Sciatic nerve (tissue), 2 donors: ENCODE measurements around the gene OR2T3. TPM values are rescaled to one million over a fixed set of nuclear protein-coding genes. Genes with fewer than 3 reads are reported as not detected.
"Not testable (repeated sequence)": the region's sequence is repeated elsewhere in the genome, so short reads cannot be mapped to it uniquely, and the experiment has no call there.

Source experiments
- ATAC-seq: fragments of 200-7000 bp; cut with Tn5 transposase; one replicate; pipeline ENCODE4 v1.9.1; 2020; ENCODE audit warnings: mild to moderate bottlenecking, moderate library complexity
- DNase-seq: peaks from one replicate; pipeline ENCODE4 v3.0.0-alpha.2; 2020; ENCODE audit warnings: low spot score
- intact Hi-C: fragments of 100-400 bp; cut with DNase I; formaldehyde crosslinking; loops from one replicate; pipeline ENCODE4 v1.14.2; 2022
- total RNA-seq: library from RNA; stranded (reverse); fragmentation: NEBNext Ultra II Directional; extraction: Animal tissue kit (Norgen Biotek cat#: 25700); gene quantifications from one replicate; pipeline ENCODE4 v1.2.1, GENCODE V29; 2021
- donor health status: DM: no; HTN: no; CAD: no.
- donor health status: DM: no; HTN: no; CAD: no.

The OR2T3 gene
- total RNA-seq: not detected

DNA sequence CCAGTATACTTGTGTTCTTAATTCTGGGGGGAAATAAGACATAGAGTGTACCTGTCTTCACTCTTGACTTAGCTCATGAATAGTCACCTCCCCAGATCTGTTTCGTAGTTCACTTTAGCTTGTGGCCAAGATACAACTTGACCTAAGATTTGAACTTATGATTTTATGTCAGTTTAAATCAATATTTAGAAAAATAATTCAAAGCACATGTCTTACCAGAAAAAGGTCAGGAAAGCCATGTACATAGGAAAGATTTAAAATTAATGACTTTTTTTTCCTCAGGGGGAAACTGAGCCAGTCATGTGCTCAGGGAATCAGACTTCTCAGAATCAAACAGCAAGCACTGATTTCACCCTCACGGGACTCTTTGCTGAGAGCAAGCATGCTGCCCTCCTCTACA is at the start of gene OR2T3:
TSS of gene OR2T3 (plus strand) at position 301 of the 400 bp plus-strand sequence. CDS start at position 301, 0 bp downstream.
- DNase-seq, ATAC-seq, intact Hi-C loops: not testable (repeated sequence)

- ATAC-seq, intact Hi-C loops, DNase-seq: not testable (repeated sequence)
These were observed 45.5 kb upstream of the OR2T3 start for GRCh38 chr1:248427526-248428191.

GRCh38 chr1:248428192-248428533 is 45.0 kb upstream of the OR2T3 start:
- DNase-seq, ATAC-seq, intact Hi-C loops: not testable (repeated sequence)

DNA sequence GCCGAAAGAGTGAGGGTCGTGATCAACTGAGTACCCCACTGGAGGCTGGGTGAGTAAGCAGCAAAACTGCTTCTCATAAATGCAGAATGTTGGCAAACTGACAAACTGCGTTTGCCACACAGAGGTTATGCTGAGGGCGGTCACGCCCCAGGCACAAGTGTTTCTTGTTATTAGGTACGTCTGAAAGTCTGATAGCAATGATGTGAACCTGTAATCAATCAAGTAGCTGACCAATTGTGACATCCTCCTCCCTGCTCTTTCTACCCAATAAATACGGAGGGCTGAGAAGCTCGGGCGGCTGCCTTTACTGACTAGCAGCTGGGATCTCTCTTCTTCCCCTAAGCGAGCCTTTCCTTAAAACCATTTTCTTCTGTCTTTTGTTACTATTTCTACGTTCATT is 41.5 kb upstream of the OR2T3 start:
- ATAC-seq, DNase-seq, intact Hi-C loops: not testable (repeated sequence)

DNA sequence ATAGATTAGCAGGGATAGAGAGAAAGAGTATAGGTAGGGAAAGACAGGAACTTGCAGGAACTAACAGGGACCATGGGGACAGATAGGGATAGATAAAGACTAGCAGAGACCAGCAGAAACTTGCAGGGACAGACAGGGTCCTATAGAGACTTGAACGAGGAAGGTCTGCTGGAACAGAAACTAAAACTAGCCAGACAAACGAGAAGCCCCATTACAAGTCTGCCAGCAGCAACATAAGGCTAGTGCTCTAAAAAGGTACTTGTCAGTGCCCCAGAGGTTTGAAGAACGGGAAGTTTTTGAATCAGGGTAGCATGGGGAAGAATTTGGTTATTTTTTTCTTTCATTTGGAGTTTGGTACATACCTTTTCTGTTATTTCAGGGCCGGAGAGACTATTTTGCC is 41.0 kb upstream of the OR2T3 start:
- DNase-seq, intact Hi-C loops, ATAC-seq: not testable (repeated sequence)

DNA sequence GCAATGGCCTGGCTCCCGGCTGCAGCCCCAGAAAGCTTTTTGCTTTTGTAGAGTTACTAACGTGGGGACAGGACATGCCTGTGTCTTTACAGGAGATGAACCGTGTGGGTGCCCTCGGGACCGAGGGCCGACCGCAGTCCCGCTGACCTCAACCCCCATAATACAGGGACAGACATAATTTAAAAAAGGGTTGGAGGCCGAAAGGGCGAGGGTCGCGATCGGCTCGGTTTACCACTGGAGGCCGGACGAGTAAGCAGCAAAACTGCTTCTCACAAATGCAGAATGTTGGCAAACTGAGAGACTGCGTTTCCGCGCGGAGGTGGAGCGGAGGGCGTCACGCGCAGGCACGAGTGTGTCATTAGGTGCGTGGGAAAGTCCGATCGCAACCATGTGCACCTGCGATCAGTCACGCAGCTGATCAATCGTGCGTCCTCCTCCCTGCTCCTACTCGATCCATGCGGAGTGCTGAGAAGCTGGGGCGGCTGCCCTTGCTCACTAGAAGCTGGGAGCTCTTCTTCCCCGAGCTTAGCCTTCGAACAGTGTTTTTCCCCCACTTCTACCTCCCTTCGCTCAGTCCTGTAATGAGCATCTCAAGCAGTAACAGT is 39.2 kb upstream of the OR2T3 start:
- intact Hi-C loops, DNase-seq, ATAC-seq: not testable (repeated sequence)

DNA sequence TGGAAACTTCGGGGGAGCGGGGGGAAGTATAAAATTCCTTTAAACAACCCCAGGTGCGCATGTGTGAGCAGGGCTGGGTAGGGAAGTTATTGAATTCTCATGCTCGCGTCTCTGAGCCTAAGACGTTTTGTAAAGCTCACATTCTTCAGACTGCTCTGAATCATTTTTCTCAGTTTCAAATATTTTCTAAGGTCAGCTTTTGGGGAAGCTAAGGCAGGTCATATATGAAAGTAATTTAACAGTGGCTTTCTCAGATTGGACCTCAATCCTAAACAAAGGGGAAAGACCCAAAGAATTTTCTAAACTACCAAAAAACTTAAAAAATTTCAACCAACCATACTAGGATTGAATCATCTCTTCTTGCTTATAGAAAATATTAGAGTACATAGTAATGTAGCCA is 38.2 kb upstream of the OR2T3 start:
- intact Hi-C loops, ATAC-seq: not testable (repeated sequence)

GRCh38 chr1:248436303-248436702 is 36.8 kb upstream of the OR2T3 start:
- DNase-seq, ATAC-seq, intact Hi-C loops: not testable (repeated sequence)

More for the DNA sequence above, 38.2 kb upstream of the OR2T3 start:
- not testable (repeated sequence) for DNase-seq

GRCh38 chr1:248438668-248439067 is 34.5 kb upstream of the OR2T3 start:
- intact Hi-C loops, ATAC-seq, DNase-seq: not testable (repeated sequence)

DNA sequence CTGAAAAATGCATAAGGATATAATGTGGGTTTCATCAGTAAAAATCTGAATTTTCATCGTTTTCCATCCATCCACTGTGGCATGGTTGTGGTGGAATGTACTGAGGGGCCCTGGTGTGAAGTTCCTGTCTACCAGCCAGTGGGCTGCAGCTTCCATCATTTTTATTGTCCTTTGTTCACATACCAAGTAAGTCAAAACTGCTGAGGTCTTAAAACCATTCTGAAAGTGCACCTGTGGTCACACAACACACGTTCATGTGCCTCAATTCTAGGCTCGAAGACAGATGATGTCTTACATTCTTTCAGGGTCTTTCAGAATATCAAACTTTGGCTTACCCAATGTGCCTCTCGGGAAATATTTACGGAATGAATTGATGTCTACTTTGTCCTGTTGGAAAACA is 33.9 kb upstream of the OR2T3 start:
- intact Hi-C loops, ATAC-seq, DNase-seq: not testable (repeated sequence)

- intact Hi-C loops, DNase-seq, ATAC-seq: not testable (repeated sequence)
These were observed 30.5 kb upstream of the OR2T3 start for GRCh38 chr1:248442500-248443277.

GRCh38 chr1:248444603-248445002 is 28.5 kb upstream of the OR2T3 start:
- intact Hi-C loops, DNase-seq, ATAC-seq: not testable (repeated sequence)

- DNase-seq, intact Hi-C loops, ATAC-seq: not testable (repeated sequence)
These were observed 27.8 kb upstream of the OR2T3 start, which contains the start of gene OR2T2 for GRCh38 chr1:248445399-248445798. OR2T2 (plus strand) TSS chr1:248445637; CDS start chr1:248452798, 7,161 bp downstream.

GRCh38 chr1:248448409-248449074 is 24.6 kb upstream of the OR2T3 start:
- DNase-seq, intact Hi-C loops: not testable (repeated sequence)

DNA sequence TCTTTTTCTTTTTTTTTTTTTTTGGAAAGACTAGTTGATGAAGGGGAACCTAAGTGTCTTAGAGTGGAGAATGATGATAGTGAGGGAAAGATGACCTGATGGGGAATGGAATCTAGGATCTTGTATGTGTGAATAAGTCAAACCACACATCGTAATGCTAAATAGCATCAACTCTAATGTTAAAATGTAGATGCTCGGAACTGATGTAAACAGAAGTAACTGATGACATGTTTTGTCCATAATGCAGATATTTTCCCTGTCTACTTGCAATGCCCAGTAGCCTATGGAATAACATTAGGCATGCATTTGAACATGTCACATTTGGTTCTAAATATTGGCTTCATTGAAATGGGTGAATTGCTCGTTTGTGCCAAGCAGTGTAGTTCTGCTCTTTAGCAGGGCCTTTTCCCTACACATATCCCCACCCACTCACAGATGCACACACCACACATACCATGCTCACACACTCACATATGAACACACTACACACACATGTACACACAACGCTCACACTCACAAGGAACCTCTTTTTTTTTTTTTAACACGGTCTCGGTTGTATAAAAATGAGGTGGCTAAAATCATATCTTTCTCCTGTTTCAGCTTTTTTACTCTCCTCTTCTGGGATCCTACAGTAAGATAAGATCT is 23.2 kb upstream of the OR2T3 start:
- ATAC-seq, DNase-seq, intact Hi-C loops: not testable (repeated sequence)

More at GRCh38 chr1:248448409-248449074, 24.6 kb upstream of the OR2T3 start:
- ATAC-seq: not testable (repeated sequence)

- intact Hi-C loops, DNase-seq, ATAC-seq: not testable (repeated sequence)
These were observed 22.5 kb upstream of the OR2T3 start for GRCh38 chr1:248450466-248451145.

DNA sequence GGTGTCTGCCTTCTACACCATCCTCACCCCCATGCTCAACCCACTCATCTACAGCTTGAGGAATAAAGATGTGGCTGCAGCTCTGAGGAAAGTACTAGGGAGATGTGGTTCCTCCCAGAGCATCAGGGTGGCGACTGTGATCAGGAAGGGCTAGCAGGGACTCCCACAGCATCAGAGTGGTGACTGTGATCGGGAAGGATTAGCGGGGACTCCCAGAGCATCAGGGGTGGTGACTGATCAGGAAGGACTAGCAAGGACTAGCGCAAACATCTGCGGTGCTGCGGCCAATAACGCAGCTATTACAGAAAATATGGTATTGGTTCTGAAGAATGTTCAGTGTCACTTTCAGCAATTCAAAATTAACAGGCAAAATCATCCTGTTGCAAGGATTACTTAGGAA is 19.5 kb upstream of the OR2T3 start:
- ATAC-seq, intact Hi-C loops, DNase-seq: not testable (repeated sequence)

GRCh38 chr1:248455045-248455444 is 18.1 kb upstream of the OR2T3 start:
- ATAC-seq, DNase-seq, intact Hi-C loops: not testable (repeated sequence)
